B cell (primary cell): ENCODE data around the gene USP20. TPM values are rescaled to one million over a fixed set of nuclear protein-coding genes. Genes with fewer than 3 reads are reported as not detected.

ENCODE experiments used
- ATAC-seq: fragments of 200-7000 bp; cut with Tn5 transposase; one replicate; pipeline ENCODE4 v1.10.0; 2021; ENCODE audit warnings: low read depth, mild to moderate bottlenecking, moderate number of reproducible peaks, moderate library complexity
- CTCF ChIA-PET: fragments of 350-600 bp; sonication (Branson Sonifier 250); formaldehyde crosslinking; loops from one replicate; lab custom pipeline; 2021; ENCODE audit warnings: antibody characterized with exemption, inconsistent platforms; lab: Charles Lee
- POLR2A ChIA-PET: fragments of 350-600 bp; sonication (Branson Sonifier 250); formaldehyde crosslinking; loops from one replicate; lab custom pipeline; 2021; ENCODE audit warnings: antibody characterized with exemption; lab: Charles Lee
- DNase-seq: peaks from one replicate; pipeline ENCODE4 v3.0.0; 2013
- H2AFZ ChIP-seq: 2 replicates; pipeline ENCODE4 v1.6.1; 2012; ENCODE audit warnings: mild to moderate bottlenecking, low read depth, low read length; ENCODE audit not compliant: insufficient read depth, poor library complexity, severe bottlenecking
- H3K27ac ChIP-seq, 2 donors: 1 replicate in 1 of 2; 2 replicates in 1 of 2; pipeline ENCODE4 v1.5.1; 2012 to 2013; ENCODE audit warnings: low read length in 2 of 2, mild to moderate bottlenecking in 2 of 2, moderate library complexity in 1 of 2
- H3K27me3 ChIP-seq, 4 experiments: fragments of 200-600 bp in 1 of 4; sonication (generic) in 1 of 4; replicated peaks in 1 of 4; 1 replicate in 2 of 4; 2 replicates in 2 of 4; pipeline versions ENCODE4 v1.6.1 to v1.7.0; 2013 to 2016; ENCODE audit warnings: low read length in 3 of 4, mild to moderate bottlenecking in 2 of 4, mixed read lengths in 1 of 4, moderate library complexity in 1 of 4; ENCODE audit not compliant: insufficient read depth in 4 of 4, control insufficient read depth in 3 of 4; ENCODE audit errors: control extremely low read depth in 1 of 4
- H3K36me3 ChIP-seq, 2 experiments: replicated peaks in 1 of 2; 1 replicate in 1 of 2; 2 replicates in 1 of 2; pipeline versions ENCODE4 v1.6.1 to v1.7.1; 2013; ENCODE audit warnings: low read length in 1 of 2; ENCODE audit not compliant: insufficient read depth in 2 of 2, control insufficient read depth in 1 of 2; ENCODE audit errors: control extremely low read depth in 1 of 2, extremely low read depth in 1 of 2
- H3K4me1 ChIP-seq, 2 donors: fragments of 200-600 bp in 1 of 2; sonication (generic) in 1 of 2; 1 replicate in 1 of 2; 2 replicates in 1 of 2; pipeline versions ENCODE4 v1.5.1 to v1.6.1; 2013 to 2017; ENCODE audit warnings: low read length in 2 of 2; ENCODE audit not compliant: control insufficient read depth in 2 of 2, insufficient read depth in 2 of 2
- H3K4me2 ChIP-seq: replicated peaks from 2 replicates; pipeline ENCODE3; 2012; ENCODE audit warnings: mild to moderate bottlenecking, low read depth, low read length; ENCODE audit not compliant: poor library complexity, severe bottlenecking
- H3K4me3 ChIP-seq, 5 experiments: fragments of 200-600 bp in 1 of 5; sonication (generic) in 1 of 5; 1 replicate in 3 of 5; 2 replicates in 2 of 5; pipeline versions ENCODE4 v1.5.1 to v1.7.0; 2011 to 2016; ENCODE audit warnings: low read length in 4 of 5, mild to moderate bottlenecking in 4 of 5, low read depth in 2 of 5, control low read depth in 1 of 5, moderate library complexity in 1 of 5; ENCODE audit not compliant: insufficient read depth in 1 of 5; ENCODE audit errors: control extremely low read depth in 1 of 5, extremely low read depth in 1 of 5
- H3K79me2 ChIP-seq: fragments of 200-600 bp; sonication (generic); one replicate; pipeline ENCODE4 v1.6.0; 2016; ENCODE audit warnings: low read length; ENCODE audit not compliant: control insufficient read depth, insufficient read depth
- H3K9ac ChIP-seq: fragments of 200-600 bp; sonication (generic); 2 replicates; pipeline ENCODE4 v1.6.1; 2017; ENCODE audit warnings: mild to moderate bottlenecking, low read length, moderate library complexity
- H3K9me3 ChIP-seq, 3 donors: one replicate each; pipeline versions ENCODE4 v1.6.1 to v1.7.1; 2013; ENCODE audit warnings: low read length in 2 of 3; ENCODE audit not compliant: control insufficient read depth in 2 of 3, insufficient read depth in 1 of 3; ENCODE audit errors: control extremely low read depth in 1 of 3
- H4K20me1 ChIP-seq: 2 replicates; pipeline ENCODE4 v1.6.0; 2012; ENCODE audit warnings: mild to moderate bottlenecking, low read length; ENCODE audit not compliant: insufficient read depth, control insufficient read depth, poor library complexity, severe bottlenecking
- H3K27ac Mint-ChIP-seq: one replicate; pipeline ENCODE4 v1.8.0; 2021; ENCODE audit warnings: mixed read lengths
- H3K27me3 Mint-ChIP-seq: one replicate; pipeline ENCODE4 v1.8.0; 2021; ENCODE audit warnings: mixed read lengths
- H3K4me1 Mint-ChIP-seq: one replicate; pipeline ENCODE4 v1.8.0; 2021; ENCODE audit warnings: mixed read lengths
- H3K4me3 Mint-ChIP-seq: one replicate; pipeline ENCODE4 v1.8.0; 2021; ENCODE audit warnings: mixed read lengths
- H3K9me3 Mint-ChIP-seq: one replicate; pipeline ENCODE4 v1.8.0; 2022; ENCODE audit warnings: mixed read lengths; ENCODE audit not compliant: insufficient read depth
- EZH2 ChIP-seq: IDR thresholded peaks from 2 replicates; pipeline ENCODE4 v1.6.1; 2012; ENCODE audit warnings: borderline replicate concordance, low read depth, mild to moderate bottlenecking, moderate library complexity, low read length; ENCODE audit not compliant: insufficient read depth, poor library complexity, severe bottlenecking
- WGBS: methylation state at CpG from one replicate; pipeline ENCODE4 v1.1.5; 2013; ENCODE audit warnings: missing lambda C conversion rate; ENCODE audit not compliant: insufficient coverage; 5-methylcytosine and 5-hydroxymethylcytosine counted together
- intact Hi-C: fragments of 100-400 bp; cut with micrococcal nuclease; formaldehyde crosslinking; loops from one replicate; pipeline ENCODE4 v1.10.0; 2022
- polyA plus RNA-seq: library from polyadenylated mRNA; depleted of rRNA; stranded (reverse); fragments of >200 nt; gene quantifications from 2 replicates; pipeline ENCODE4 v1.2.3, GENCODE V29; 2012
- total RNA-seq, 2 donors: library from RNA; stranded (reverse); fragments of 120-200 nt in 1 of 2; gene quantifications; 1 replicate in 1 of 2; 2 replicates in 1 of 2; pipeline versions ENCODE4 v1.2.3 to v1.2.4, GENCODE V29; 2013 to 2022
- TF ChIP-seq, protein P1 (sequence below): fragments of 200-600 bp; IDR thresholded peaks from one replicate; pipeline ENCODE4 v1.8.0; 2022; ENCODE audit warnings: antibody characterized with exemption, mild to moderate bottlenecking

USP20 gene
- total and polyA plus RNA-seq, 2 donors (not counting 1 experiment from before 2014, with no cell fraction given), result 49.5 to 72.6 TPM

DNA sequence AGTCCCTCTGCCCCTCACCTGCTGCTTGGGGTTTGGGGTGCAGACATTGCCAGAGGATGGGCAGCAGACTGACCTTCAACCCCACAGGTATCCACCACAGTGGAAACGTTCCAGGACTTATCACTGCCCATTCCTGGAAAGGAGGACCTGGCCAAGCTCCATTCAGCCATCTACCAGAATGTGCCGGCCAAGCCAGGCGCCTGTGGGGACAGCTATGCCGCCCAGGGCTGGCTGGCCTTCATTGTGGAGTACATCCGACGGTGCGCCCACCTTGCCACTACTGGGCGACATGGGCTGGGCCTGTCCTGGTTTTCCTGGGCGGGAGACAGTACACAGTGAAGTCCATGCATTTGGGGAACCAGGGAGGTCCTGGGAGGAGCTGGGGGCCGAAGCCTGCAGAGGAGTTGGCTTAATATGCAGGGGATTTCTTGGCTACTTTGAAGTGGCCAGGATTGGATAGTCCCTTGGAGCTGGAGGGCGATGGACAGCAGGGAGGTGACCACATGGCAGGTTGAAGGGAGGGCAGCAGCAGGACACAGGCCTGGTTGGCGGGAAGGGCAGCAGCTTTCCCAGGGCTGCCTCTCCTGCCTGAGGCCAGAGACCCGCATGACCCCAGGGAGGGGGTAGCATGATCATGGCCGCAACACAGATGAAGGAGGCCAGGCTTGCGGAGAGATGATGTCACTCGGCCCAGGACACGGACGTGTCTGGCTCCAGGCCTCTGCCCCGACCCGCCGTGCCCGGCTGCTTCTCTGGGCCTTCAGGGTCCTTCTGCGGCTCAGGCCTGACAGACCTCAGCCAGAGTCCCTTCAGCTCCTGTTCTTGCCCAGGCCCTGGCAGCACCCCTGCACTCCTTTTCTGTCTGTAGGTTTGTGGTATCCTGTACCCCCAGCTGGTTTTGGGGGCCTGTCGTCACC is 34.6 kb downstream of the USP20 start:
- ChIA-PET CTCF (interaction anchor here (0.6 kb wide), 1 partner anchor 16 kb away, joined by 3 read pairs; no protein-coding TSS in a partner anchor), POLR2A (no interaction called here)
- Histone ChIP-seq H3K9me3 (no peaks in the 10 kb centered on the region), H3K4me3 (no peak overlapping the region), H4K20me1 (no peaks in the 10 kb centered on the region), H3K36me3 (peaks cover 3 to 30% of the 10 kb centered on the region in 2 experiments), H3K4me1 (peaks cover 8 to 12% of the 10 kb centered on the region in 2 donors), H3K27ac (peak overlapping the region in 1 of 2 donors; percentile 36), H2AFZ (no peak overlapping the region), H3K4me2 (peak overlapping the region; percentile 44), H3K9ac (no peak overlapping the region), H3K79me2 (peaks cover 6% of the 10 kb centered on the region), H3K27me3 (no peaks in the 10 kb centered on the region)
- ATAC-seq (no peak), DNase-seq (no peak)
- TF ChIP-seq, protein P1, sequence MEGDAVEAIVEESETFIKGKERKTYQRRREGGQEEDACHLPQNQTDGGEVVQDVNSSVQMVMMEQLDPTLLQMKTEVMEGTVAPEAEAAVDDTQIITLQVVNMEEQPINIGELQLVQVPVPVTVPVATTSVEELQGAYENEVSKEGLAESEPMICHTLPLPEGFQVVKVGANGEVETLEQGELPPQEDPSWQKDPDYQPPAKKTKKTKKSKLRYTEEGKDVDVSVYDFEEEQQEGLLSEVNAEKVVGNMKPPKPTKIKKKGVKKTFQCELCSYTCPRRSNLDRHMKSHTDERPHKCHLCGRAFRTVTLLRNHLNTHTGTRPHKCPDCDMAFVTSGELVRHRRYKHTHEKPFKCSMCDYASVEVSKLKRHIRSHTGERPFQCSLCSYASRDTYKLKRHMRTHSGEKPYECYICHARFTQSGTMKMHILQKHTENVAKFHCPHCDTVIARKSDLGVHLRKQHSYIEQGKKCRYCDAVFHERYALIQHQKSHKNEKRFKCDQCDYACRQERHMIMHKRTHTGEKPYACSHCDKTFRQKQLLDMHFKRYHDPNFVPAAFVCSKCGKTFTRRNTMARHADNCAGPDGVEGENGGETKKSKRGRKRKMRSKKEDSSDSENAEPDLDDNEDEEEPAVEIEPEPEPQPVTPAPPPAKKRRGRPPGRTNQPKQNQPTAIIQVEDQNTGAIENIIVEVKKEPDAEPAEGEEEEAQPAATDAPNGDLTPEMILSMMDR, result no peak
- TF ChIP-seq EZH2, result no peak
- Mint-ChIP-seq H3K4me3 (no peak overlapping the region), H3K4me1 (peaks cover 9% of the 10 kb centered on the region), H3K9me3 (no peaks in the 10 kb centered on the region), H3K27ac (peak overlapping the region; percentile 50), H3K27me3 (no peaks in the 10 kb centered on the region)
- intact Hi-C loops, result no loop called here
- WGBS, result 98% methylated on average over 24 of the region's 24 CpGs

DNA sequence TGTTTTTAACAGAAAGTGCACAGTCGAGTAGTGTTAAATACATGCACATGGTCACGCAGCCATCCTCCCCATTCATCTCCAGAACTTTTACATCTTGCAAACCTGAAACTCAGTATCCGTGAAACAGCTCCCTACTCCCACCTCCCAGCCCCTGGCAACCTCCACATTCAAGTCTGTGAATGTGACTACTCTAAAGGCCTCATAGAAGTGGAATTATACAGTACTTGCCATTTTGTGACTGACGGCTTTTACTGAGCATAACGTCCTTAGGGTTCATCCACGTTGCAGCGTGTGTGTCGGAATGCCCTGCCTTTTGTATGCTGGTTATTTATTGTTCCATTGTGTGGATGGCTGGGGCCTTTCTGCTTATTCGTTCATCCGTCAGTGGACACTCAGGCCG is 35.8 kb downstream of the USP20 start:
- Histone ChIP-seq H3K36me3 (peaks cover 0 to 35% of the 10 kb centered on the region in 2 experiments), H3K4me2 (no peak overlapping the region), H3K79me2 (peaks cover 6% of the 10 kb centered on the region), H3K4me3 (no peak overlapping the region), H2AFZ (no peak overlapping the region), H3K9ac (no peak overlapping the region), H3K4me1 (peaks cover 8 to 12% of the 10 kb centered on the region in 2 donors), H3K27me3 (no peaks in the 10 kb centered on the region), H4K20me1 (no peaks in the 10 kb centered on the region), H3K27ac (no peak overlapping the region), H3K9me3 (no peaks in the 10 kb centered on the region)
- 94% methylated on average over 5 of the region's 11 CpGs for WGBS
- Mint-ChIP-seq H3K4me1 (peaks cover 5% of the 10 kb centered on the region), H3K27ac (no peak overlapping the region), H3K4me3 (no peak overlapping the region), H3K9me3 (no peaks in the 10 kb centered on the region), H3K27me3 (no peaks in the 10 kb centered on the region)
- POLR2A ChIA-PET, result no interaction called here
- intact Hi-C loops, result no loop called here
- ATAC-seq (no peak), DNase-seq (no peak)
- TF ChIP-seq EZH2, result no peak
- TF ChIP-seq, protein P1, result no peak
- CTCF ChIA-PET, result no interaction called here
